ENCODE data around the gene MBNL2.
A peak's percentile ranks its signal among the peaks of the same experiment; 100 is the strongest.

The MBNL2 gene

DNA sequence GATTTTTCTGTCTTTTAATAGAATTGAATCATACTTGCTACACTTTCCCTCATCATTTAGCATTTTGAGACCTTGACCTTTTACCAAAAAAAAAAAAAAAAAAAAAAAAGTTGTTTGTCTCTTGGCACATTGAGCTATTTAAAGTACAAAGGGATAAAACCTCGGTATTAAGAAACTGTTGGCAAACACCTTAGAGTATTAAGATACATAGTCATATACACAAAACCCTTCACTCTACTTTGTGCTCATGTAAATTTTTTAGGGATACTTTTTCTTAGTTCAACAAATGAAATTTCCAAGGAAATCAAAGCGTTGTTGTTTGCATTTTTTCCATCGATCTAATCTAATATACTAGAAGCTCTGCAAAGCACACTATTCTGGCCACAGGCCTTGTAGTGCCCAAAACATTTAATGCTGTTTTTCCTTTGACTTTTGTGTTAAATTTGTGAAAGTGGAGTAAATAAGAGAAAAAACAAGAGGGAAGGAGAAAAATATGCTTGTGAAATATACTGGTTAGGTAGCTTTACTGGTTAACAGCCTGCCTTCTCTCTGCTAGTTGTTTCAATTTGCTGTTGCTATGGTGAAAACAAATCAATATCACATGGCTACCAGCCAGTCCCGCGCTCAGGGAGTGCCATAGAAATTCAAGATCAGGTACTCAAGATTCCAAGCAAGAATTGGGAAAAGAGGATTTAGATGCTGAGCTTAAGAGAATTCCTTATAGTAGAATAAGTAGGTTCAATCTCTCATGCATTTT, 2.6 kb downstream of the MBNL2 start:
- H3K4me3 ChIP-seq (ENCODE audit: low read length), result peak overlapping the region; percentile 81
- peak; percentile 67 for DNase-seq (ENCODE audit: low read depth)
- TF ChIP-seq CTCF (IDR thresholded peaks at IDR 0.05; ENCODE audit: insufficient read depth, low read depth, low read length, missing control alignments), result no peak

DNA sequence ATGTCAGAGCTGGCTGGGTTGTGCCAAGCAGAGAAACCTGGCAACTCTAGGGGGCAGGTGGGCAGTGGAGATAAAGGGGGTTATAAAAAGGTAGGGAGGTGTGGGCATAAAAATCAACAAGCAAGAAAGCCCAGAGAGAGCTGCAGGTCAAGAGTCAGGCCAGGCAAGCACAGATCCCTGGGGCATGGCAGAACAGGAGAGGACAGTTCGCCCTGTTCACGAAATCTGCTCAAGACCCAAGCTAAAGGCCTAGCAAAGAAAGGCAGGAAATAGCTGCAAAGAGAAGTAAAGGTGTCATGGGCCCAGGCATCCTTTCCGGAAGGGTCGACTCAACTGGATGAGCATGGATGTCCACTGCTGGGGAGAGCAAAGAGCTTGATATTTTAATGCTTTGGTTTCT, 3.4 kb downstream of the MBNL2 start:
- H3K4me3 ChIP-seq (ENCODE audit: low read length), result peak overlapping the region; percentile 81
- DNase-seq (ENCODE audit: low read depth), result no peak

GRCh38 chr13:97226013-97226412, 3.9 kb downstream of the MBNL2 start:
- no peak for TF ChIP-seq CTCF (IDR thresholded peaks at IDR 0.05; ENCODE audit: insufficient read depth, low read depth, low read length, missing control alignments)
- peak overlapping the region; percentile 81 for H3K4me3 ChIP-seq (ENCODE audit: low read length)
- no peak for DNase-seq (ENCODE audit: low read depth)

More for the DNA sequence above, 3.4 kb downstream of the MBNL2 start:
- TF ChIP-seq CTCF (IDR thresholded peaks at IDR 0.05; ENCODE audit: insufficient read depth, low read depth, low read length, missing control alignments), result no peak

DNA sequence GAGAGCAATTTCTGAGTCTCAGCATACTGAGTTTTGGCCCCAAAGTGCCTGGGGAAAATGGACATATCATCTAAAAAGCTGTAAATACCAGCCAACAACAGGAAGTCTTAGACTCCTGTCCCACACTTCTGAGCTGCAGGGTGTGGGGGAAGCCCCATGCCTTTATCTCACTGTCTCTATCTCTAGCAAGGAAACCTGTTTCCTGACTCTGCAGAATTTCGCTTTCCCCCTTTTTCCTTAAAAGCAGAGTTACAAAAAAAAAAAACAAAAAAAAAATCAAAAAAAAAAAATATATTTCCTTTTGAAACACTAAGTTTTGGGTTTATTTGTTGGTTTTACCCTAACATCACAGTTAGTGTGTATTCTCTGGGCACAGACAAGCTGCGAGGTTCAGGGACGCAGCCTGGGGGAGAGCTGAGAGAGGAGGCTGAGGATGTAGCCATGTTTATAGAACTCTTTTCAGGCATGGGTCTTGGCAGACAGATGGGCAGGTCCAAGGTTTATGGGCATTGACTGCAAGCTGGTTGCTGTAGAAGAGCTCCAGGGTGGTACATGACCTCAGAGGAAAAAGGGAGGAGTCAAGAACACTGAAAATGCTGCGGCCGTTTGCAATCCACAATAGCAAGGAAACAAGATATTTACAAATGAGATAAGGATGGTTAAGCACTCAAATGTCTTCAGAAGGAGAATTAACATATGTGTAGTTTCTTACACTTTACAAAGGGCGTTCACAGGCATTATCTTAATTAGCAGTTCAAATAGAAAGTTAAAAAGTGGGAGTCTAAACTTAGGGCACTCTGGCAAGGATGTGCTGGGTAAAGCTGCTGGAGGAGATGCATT, 4.9 kb downstream of the MBNL2 start:
- DNase-seq (ENCODE audit: low read depth), result no peak
- no peak for TF ChIP-seq CTCF (IDR thresholded peaks at IDR 0.05; ENCODE audit: insufficient read depth, low read depth, low read length, missing control alignments)
- H3K4me3 ChIP-seq (ENCODE audit: low read length), result no peak overlapping the region

GRCh38 chr13:97228850-97229521, 6.9 kb downstream of the MBNL2 start:
- no peak overlapping the region for H3K4me3 ChIP-seq (ENCODE audit: low read length)
- no peak for TF ChIP-seq CTCF (IDR thresholded peaks at IDR 0.05; ENCODE audit: insufficient read depth, low read depth, low read length, missing control alignments)
- DNase-seq (ENCODE audit: low read depth), result no peak

GRCh38 chr13:97229699-97230098, 7.6 kb downstream of the MBNL2 start:
- H3K4me3 ChIP-seq (ENCODE audit: low read length), result no peak overlapping the region
- TF ChIP-seq CTCF (IDR thresholded peaks at IDR 0.05; ENCODE audit: insufficient read depth, low read depth, low read length, missing control alignments), result no peak
- no peak for DNase-seq (ENCODE audit: low read depth)
